ENCODE results near the gene NTSR2. TPM values are rescaled to one million over a fixed set of nuclear protein-coding genes. Genes with fewer than 3 reads are reported as not detected.

Gene NTSR2
- total RNA-seq, 4 donors from 2014 or later: not detected

GRCh38 chr2:11610624-11611242, 59.3 kb downstream of the NTSR2 start:
- no peaks in the 10 kb centered on the region for H3K4me1 ChIP-seq
- no peak overlapping the region for H3K4me3 ChIP-seq
- H3K27me3 ChIP-seq: no peaks in the 10 kb centered on the region
- no peaks in the 10 kb centered on the region for H3K9me3 ChIP-seq
- peaks cover 0 to 17% of the 10 kb centered on the region in 2 donors for H3K36me3 ChIP-seq
- 94 to 97% methylated on average over 9 to 15 of the region's 38 CpGs for WGBS, 2 donors (ENCODE audit: low coverage in 1 of 2)
- no peak for ATAC-seq
- no peak overlapping the region for H3K27ac ChIP-seq
- TF ChIP-seq EP300 (IDR thresholded peaks at IDR 0.05): no peak
- no peak for TF ChIP-seq POLR2A (IDR thresholded peaks at IDR 0.05)
- no peak for TF ChIP-seq POLR2AphosphoS5 (IDR thresholded peaks at IDR 0.05)
- TF ChIP-seq CTCF (IDR thresholded peaks at IDR 0.05): no peak

Other genes with a start within 250 kb of the NTSR2 start
- gene E2F6, start 204.0 kb downstream of the NTSR2 start, total RNA-seq: 10 to 100 TPM; 15.6 to 20.1 (median 19.6) TPM
- 1 to 10 TPM; 3.1 to 8.8 (median 6.5) TPM for gene GREB1, start 136.2 kb downstream of the NTSR2 start, total RNA-seq
- 10 to 100 TPM; 47.3 to 70.1 (median 50.0) TPM for gene LPIN1, start 76.4 kb upstream of the NTSR2 start, total RNA-seq